Glutamatergic neuron (in vitro differentiated cells): Measurements from ENCODE around the gene EXOSC10. TPM values are rescaled to one million over a fixed set of nuclear protein-coding genes. Genes with fewer than 3 reads are reported as not detected.

Experiments used
- DNase-seq: peaks from one replicate; pipeline ENCODE4 v3.0.0; 2022
- H3K27ac Mint-ChIP-seq: one replicate; pipeline ENCODE4 v1.8.0; 2020; ENCODE audit warnings: mild to moderate bottlenecking, mixed read lengths, inconsistent platforms; ENCODE audit not compliant: unreplicated experiment
- H3K27me3 Mint-ChIP-seq: one replicate; pipeline ENCODE4 v1.8.0; 2020; ENCODE audit warnings: mild to moderate bottlenecking, moderate library complexity, mixed read lengths, inconsistent platforms; ENCODE audit not compliant: unreplicated experiment
- H3K36me3 Mint-ChIP-seq: one replicate; pipeline ENCODE4 v1.8.0; 2020; ENCODE audit warnings: mild to moderate bottlenecking, mixed read lengths, inconsistent platforms; ENCODE audit not compliant: unreplicated experiment
- H3K4me1 Mint-ChIP-seq: one replicate; pipeline ENCODE4 v1.8.0; 2020; ENCODE audit warnings: mild to moderate bottlenecking, low read depth, mixed read lengths, inconsistent platforms; ENCODE audit not compliant: unreplicated experiment
- H3K4me3 Mint-ChIP-seq: one replicate; pipeline ENCODE4 v1.8.0; 2020; ENCODE audit warnings: mild to moderate bottlenecking, mixed read lengths, inconsistent platforms; ENCODE audit not compliant: unreplicated experiment
- H3K9me3 Mint-ChIP-seq: one replicate; pipeline ENCODE4 v1.8.0; 2020; ENCODE audit warnings: mild to moderate bottlenecking, moderate library complexity, mixed read lengths, inconsistent platforms; ENCODE audit not compliant: unreplicated experiment
- total RNA-seq: library from RNA; stranded (reverse); fragmentation: NEBNext Ultra II Directional; extraction: Animal tissue kit (Norgen Biotek cat#: 25700); gene quantifications from one replicate; pipeline ENCODE4 v1.2.1, GENCODE V29; 2021; ENCODE audit not compliant: unreplicated experiment
- TF ChIP-seq, protein P1 (sequence below): fragments of 200-600 bp; sonication (generic); IDR thresholded peaks from one replicate; pipeline ENCODE4 v1.5.0; 2021; ENCODE audit not compliant: partially characterized antibody, unreplicated experiment

EXOSC10 gene
- total RNA-seq, 1 donor from 2014 or later: 111 TPM

DNA sequence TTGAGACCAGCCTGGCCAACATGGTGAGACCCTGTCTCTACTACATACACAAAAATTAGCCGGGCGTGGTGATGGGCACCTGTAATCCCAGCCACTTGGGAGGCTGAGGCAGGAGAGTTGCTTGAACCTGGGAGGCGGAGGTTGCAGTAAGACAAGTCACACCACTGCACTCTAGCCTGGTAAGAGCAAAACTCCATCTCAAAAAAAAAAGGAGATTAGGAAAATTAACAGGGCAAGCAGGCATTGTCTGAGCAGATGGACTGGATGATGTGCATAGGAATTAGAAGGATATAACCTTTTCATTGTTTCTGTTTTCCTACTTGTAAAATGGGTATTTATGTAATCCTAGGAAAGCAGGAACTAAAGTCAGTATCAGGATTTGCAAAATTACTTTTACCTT, 71.7 kb downstream of the EXOSC10 start:
- no peak overlapping the region for H3K27ac Mint-ChIP-seq
- no peak for DNase-seq
- no peak overlapping the region for H3K4me3 Mint-ChIP-seq
- H3K27me3 Mint-ChIP-seq: peaks cover 3% of the 10 kb centered on the region
- TF ChIP-seq, protein P1, sequence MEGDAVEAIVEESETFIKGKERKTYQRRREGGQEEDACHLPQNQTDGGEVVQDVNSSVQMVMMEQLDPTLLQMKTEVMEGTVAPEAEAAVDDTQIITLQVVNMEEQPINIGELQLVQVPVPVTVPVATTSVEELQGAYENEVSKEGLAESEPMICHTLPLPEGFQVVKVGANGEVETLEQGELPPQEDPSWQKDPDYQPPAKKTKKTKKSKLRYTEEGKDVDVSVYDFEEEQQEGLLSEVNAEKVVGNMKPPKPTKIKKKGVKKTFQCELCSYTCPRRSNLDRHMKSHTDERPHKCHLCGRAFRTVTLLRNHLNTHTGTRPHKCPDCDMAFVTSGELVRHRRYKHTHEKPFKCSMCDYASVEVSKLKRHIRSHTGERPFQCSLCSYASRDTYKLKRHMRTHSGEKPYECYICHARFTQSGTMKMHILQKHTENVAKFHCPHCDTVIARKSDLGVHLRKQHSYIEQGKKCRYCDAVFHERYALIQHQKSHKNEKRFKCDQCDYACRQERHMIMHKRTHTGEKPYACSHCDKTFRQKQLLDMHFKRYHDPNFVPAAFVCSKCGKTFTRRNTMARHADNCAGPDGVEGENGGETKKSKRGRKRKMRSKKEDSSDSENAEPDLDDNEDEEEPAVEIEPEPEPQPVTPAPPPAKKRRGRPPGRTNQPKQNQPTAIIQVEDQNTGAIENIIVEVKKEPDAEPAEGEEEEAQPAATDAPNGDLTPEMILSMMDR: no peak
- H3K4me1 Mint-ChIP-seq: no peaks in the 10 kb centered on the region
- H3K9me3 Mint-ChIP-seq: no peaks in the 10 kb centered on the region
- no peaks in the 10 kb centered on the region for H3K36me3 Mint-ChIP-seq

DNA sequence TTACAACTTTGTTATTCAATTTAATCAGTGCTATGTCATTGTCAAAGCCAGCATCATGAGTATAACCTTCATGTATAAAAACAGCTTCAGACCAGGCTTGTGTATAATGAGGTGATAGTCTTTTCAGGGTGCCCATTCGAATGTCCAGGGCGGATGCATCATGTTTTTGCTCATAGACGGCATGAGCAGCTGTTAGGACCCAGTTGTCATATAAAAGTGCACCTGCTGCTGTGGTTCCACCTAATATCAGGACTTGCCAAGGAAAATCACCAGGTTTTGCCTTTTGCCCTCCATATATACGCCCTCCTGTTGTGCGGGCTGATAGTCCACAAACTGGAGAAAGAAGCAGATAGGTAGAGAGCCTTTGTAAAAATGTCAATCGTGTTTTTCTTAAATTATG, 72.4 kb downstream of the EXOSC10 start:
- H3K27ac Mint-ChIP-seq: no peak overlapping the region
- H3K36me3 Mint-ChIP-seq: peaks cover under 1% of the 10 kb centered on the region
- no peaks in the 10 kb centered on the region for H3K4me1 Mint-ChIP-seq
- TF ChIP-seq, protein P1: no peak
- H3K27me3 Mint-ChIP-seq: peaks cover 3% of the 10 kb centered on the region
- no peak for DNase-seq
- no peak overlapping the region for H3K4me3 Mint-ChIP-seq
- no peaks in the 10 kb centered on the region for H3K9me3 Mint-ChIP-seq

DNA sequence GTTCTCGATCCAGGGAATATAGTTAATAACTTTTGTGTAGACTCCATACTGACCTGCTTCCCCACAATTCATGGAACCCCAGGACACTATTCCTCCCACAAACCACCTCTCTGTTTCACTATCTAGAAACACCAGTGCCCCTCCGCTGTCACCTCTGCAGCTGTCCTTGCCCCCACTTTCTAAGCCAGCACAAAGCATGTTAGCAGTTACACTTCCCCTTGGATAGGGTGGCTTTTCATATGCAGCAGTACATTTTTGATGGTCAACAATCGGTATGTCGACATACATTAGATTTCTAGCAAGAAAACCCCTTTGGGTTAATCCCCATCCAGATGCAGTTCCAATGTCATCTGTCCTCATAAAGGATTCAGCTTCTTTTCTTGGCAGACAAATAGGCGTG, 72.8 kb downstream of the EXOSC10 start:
- no peak for DNase-seq
- H3K36me3 Mint-ChIP-seq: peaks cover 5% of the 10 kb centered on the region
- H3K27ac Mint-ChIP-seq: peak overlapping the region; percentile 49
- TF ChIP-seq, protein P1: no peak
- H3K9me3 Mint-ChIP-seq: no peaks in the 10 kb centered on the region
- no peak overlapping the region for H3K4me3 Mint-ChIP-seq
- no peaks in the 10 kb centered on the region for H3K4me1 Mint-ChIP-seq
- H3K27me3 Mint-ChIP-seq: peaks cover 3% of the 10 kb centered on the region

DNA sequence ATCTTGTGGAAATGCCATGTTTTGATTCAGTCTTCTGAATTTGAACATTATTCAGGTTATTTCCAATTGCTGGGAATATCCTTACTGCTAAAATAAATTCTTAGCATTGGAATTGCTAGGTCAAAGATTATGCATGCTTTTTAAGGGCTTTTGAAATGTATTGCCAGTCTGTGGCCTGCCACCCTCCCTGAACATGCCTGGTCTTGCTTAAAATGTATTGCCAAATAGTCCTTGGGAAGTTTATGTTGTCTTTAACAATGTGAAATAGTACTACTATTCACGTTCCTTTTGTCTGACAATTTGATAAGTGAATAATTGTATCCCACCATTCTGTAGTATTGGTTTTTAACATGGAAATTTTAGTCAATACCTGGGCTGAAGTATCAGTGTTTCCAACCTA, 73.6 kb downstream of the EXOSC10 start:
- Mint-ChIP-seq H3K27ac (no peak overlapping the region), H3K9me3 (no peaks in the 10 kb centered on the region), H3K36me3 (peaks cover 6% of the 10 kb centered on the region), H3K4me3 (no peak overlapping the region), H3K4me1 (no peaks in the 10 kb centered on the region), H3K27me3 (peaks cover 3% of the 10 kb centered on the region)
- TF ChIP-seq, protein P1: no peak
- no peak for DNase-seq

DNA sequence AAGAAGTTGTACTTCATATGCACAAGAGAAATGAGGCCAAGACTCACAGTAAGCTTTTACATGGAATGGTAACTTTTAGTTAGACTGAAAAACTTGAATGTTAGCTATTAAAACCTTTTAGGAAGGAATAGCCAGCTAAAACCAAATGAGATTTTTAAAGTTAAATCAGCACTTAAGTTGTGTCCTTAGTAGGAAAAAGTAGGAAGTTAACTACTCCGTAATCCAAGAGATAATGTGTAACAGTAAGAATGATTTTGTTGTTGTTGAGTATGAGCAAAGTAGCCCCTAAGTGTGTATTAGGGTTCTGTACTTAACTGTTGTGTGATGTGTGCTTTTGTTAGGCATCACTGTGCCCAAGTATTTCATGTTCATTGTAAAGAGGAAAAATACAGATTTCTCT, 74.1 kb downstream of the EXOSC10 start:
- no peaks in the 10 kb centered on the region for H3K9me3 Mint-ChIP-seq
- no peak overlapping the region for H3K27ac Mint-ChIP-seq
- H3K36me3 Mint-ChIP-seq: peaks cover 6% of the 10 kb centered on the region
- H3K4me3 Mint-ChIP-seq: no peak overlapping the region
- H3K4me1 Mint-ChIP-seq: no peaks in the 10 kb centered on the region
- H3K27me3 Mint-ChIP-seq: peaks cover under 1% of the 10 kb centered on the region
- TF ChIP-seq, protein P1: no peak
- DNase-seq: no peak
